GM19025 (cell line): Measurements from ENCODE around the gene ATPAF1.

Experiments
- ATAC-seq: cut with Tn5 transposase; IDR thresholded peaks from one replicate; pipeline ENCODE4 v1.9.1; 2021; ENCODE audit warnings: mild to moderate bottlenecking, low read depth, moderate library complexity; ENCODE audit not compliant: unreplicated experiment

Gene ATPAF1

DNA sequence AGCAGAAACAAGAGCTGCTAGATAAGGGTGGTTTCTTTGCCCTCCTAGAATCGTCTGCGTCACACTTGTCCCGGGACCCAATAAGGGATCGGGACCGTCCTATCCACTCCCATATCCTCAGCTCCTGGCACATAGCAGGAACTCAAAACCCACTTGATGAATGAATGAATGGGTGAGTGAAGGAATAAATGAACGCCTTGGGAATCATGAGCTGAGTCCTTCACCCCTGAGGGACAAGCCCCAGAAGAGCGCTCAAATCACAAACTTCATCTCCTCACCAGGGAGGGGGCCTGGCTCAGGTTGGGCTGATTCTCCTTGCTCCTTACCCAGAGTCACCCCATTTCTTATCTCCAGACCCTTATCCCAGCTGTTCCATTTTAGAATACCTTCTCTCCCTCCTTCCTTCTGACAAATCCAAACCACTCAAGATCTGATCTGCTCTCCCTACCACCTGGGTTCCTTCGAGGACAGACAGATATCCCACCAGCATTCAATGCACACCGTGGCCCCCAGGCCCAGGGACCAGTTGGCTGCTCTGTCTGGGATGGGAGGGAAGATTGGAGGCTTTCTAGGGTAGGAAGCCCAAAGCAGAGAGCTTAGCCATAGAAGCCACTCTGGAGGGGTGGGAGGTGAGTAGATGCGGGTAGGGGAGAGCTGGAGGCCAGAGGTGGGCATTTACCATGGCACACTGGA lies 50.9 kb downstream of the ATPAF1 start:
- ATAC-seq: peak; percentile 3

- peak; percentile 73 for ATAC-seq
Measured at GRCh38 chr1:46616277-46617107, 51.7 kb downstream of the ATPAF1 start, which contains the start of gene MOB3C. MOB3C (minus strand) TSS chr1:46616811; CDS start chr1:46613321, 3,490 bp downstream.

GRCh38 chr1:46615735-46616134 lies 52.4 kb downstream of the ATPAF1 start:
- ATAC-seq: no peak

DNA sequence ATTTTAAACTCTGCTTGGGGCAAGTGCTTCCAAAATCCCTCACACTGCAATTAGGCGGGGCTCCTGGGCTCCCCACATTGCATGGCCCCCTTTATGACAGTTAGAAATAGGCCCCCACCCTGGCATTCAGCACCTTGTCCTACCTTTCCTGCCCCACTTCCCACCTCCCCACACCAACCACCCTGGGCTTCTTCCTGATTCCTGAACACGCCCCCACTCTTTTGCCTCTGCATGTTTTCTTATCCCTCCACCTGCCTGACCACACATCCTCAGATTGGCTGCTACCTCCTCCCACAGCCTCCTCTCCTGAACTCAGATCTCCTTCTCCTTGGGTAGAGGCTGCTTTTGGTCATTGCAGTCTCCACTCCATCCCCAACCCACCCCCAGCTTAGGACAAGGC lies 53.1 kb downstream of the ATPAF1 start:
- ATAC-seq: no peak

DNA sequence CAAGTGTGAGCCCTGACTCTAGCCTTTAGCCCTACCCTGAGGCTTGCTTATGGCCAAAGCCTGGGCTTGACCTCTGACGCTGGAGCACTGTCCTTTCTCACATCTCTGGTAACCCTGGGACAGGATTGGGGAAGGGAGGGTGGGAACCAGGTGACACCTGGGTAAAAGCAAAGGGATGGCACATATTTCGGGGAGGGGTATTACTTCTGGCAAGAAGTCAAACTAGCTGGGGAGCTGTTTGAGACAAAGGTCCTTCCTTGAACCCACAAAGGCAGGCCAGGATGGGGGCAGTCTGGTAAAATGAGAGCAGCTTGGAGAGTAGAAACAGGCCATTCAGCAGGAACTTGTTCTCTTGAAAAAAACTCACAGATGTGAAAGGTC lies 53.6 kb downstream of the ATPAF1 start:
- ATAC-seq: no peak

DNA sequence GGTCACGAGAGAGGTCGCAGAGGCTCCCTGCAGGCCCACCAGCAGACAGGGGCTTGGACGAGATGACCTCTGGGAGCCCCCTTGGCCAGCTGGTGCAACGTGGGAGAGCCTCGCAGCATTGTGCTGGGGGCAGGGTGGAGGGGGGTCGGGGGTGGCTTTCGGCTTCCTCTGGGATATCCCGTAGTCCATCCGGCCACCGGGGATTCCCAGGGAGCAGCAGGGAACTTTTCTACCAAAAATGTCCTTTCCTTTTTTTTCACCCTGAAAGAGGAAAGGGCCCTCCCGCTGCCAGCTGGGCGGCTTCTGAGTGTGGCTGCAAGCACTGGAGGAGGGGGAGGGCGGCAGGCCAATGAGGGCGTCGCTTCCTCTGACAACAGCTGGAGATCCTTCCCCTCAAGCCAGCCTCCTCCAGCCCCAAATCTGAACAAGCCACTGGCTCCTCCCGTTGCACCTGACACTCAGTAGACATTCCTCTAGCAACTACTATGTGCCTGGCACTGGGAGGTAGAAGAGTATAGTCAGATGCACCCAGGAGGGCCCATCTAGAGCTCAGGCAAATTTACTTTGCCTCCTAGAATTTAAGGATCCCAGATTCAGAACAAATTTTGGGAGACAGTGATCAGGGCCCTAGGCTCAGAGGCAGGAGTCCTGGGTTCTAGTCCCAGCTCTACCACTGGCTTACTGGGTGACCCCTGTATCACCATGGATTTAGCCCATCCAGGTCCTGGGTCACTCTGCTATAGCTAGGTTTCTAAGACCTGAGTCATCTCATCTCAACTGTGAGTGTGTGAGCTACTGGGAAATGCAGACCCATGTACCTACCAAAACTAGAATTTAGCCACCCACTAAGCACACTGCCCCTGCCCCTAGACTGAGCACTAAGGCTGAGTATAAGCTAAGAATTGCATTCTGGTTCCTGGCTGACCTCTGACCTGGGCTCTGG lies 54.2 kb downstream of the ATPAF1 start:
- no peak for ATAC-seq

GRCh38 chr1:46612937-46613660 lies 55.1 kb downstream of the ATPAF1 start:
- no peak for ATAC-seq

DNA sequence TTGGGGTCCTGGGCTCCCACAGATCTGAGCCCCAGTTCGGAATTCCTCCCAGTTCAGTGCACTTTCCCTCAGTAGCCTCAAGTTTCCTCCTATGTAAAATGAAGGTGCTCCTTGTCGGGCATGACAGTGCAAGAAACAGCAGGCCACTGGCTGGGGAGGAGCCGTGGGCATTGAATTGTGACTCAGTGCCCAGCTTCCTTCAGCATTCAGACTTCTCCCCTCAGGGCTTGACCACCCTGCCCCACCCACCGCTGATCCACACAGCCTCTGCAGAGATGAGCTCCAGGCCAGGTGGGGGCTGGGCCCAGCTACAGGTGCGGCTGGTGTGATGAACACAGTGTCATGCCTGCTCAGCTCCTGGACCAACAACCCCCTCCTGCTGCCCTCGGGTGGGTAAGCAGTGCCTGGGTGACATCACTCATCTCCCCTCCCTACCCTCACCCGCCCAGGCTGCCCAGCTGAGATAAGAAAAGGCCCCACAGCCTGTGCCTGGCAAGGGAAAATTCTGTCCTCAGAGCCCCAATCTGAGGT lies 56.4 kb downstream of the ATPAF1 start:
- ATAC-seq: no peak

GRCh38 chr1:46607345-46608130 lies 60.6 kb downstream of the ATPAF1 start:
- ATAC-seq: no peak

DNA sequence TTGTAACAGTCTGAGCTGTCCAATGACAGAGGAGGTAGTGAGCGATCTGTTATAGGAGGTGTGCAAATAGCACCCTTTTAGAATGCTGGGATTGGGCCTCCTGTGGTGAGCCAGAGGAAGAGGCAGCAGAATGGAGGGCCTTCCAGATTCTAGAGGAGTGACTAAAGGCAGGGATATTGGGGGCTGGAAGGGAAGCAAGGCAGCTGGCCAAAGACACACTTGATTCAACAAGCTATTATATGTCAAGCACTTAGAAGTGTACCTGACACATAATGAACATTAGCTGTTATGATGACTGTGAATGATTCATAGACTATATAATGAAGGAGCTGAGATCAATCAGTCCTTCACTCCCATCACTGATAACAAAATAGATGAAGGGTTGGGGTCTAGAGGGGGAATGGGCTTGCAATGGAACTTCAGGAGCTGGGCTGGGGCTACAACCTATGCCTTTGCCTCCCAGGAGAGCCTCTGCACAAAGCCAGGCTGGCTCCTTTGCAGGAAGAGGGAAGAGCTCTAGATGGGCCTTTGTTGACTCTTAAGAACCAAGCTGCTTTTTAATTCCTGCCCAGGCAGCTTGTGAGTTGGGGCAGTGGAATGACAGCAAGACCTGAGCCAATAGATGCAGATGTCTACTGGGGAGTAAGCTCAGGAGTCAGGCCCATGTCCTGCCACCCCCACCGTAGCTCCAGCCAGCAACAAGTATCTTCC lies 61.8 kb downstream of the ATPAF1 start:
- ATAC-seq: no peak

DNA sequence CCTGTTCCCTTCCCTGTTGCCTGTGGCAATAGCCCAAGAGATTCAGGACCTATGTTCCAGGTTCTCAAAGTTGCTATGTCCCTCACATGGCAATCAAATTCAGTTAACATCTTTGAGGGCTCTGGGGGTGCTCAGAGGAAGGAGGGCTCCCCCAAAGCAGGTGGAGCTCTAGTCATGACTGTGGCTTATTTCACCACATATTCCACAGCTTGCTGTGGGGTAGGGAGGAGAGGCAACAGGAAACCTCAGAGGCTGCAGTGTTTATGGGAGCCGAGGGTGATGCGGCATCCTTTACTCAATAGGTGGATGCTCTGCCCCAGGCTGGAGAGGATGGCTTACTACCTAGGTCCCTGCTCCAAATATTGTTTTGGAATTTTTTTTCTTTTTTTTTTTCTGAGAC lies 62.9 kb downstream of the ATPAF1 start:
- no peak for ATAC-seq

GRCh38 chr1:46603858-46604549 lies 64.2 kb downstream of the ATPAF1 start, which contains the start of gene MKNK1:
MKNK1 (minus strand) TSS chr1:46604268; CDS start chr1:46583327, 20,941 bp downstream.
- ATAC-seq: peak; percentile 88

DNA sequence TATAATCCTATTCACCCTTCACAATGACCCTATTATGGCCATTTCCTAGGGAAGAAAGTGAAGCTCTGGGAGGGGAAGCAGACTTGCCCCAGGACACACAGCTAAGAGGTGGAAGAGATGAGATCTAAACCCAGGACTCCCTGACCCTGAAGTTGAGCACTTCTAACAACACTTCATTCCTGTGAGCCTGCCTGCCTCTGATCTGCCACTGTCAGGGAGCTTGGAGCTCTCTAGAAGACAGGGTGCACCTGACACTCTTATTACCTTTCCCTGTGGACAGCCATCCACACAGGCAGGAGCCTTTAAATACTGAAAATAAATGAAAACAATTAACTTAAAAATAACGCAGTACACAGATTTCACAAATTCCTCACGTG lies 64.7 kb downstream of the ATPAF1 start:
- ATAC-seq: no peak

- no peak for ATAC-seq
Measured at GRCh38 chr1:46601257-46602007, 66.7 kb downstream of the ATPAF1 start.

- ATAC-seq: no peak
Measured at GRCh38 chr1:46599059-46599970, 68.8 kb downstream of the ATPAF1 start.

DNA sequence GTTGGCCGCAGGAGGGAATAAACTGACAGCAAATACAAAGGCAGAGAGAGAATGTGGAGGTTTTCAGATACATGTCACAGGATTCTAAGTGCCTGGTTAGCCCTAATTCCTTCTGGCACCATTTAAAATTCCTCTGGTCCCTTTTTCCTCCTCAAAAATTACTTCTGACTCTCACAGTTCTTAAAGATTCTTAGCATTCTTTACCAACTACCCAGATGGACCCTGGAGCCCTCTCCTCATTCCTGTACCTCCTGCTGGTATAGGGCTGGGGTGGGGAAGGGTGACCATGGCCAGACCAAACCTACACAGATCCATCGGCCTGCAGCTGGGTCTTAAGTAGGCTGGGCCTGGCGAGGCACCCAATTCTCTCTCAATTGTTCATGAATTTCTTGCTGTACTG lies 71.3 kb downstream of the ATPAF1 start:
- no peak for ATAC-seq
